Renal cortical epithelial cell (primary cell): ENCODE results near the gene DUS1L. TPM values are rescaled to one million over a fixed set of nuclear protein-coding genes. Genes with fewer than 3 reads are reported as not detected.

ENCODE experiments used
- DNase-seq: peaks from one replicate; pipeline ENCODE4 v3.0.0-alpha.2; 2011; ENCODE audit warnings: low read depth
- total RNA-seq: library from RNA; depleted of rRNA; stranded (reverse); fragments of >200 nt; gene quantifications from 2 replicates; pipeline ENCODE4 v1.2.3, GENCODE V29; 2014

The DUS1L gene
- total RNA-seq, 1 donor from 2014 or later: 66.3 TPM

DNA sequence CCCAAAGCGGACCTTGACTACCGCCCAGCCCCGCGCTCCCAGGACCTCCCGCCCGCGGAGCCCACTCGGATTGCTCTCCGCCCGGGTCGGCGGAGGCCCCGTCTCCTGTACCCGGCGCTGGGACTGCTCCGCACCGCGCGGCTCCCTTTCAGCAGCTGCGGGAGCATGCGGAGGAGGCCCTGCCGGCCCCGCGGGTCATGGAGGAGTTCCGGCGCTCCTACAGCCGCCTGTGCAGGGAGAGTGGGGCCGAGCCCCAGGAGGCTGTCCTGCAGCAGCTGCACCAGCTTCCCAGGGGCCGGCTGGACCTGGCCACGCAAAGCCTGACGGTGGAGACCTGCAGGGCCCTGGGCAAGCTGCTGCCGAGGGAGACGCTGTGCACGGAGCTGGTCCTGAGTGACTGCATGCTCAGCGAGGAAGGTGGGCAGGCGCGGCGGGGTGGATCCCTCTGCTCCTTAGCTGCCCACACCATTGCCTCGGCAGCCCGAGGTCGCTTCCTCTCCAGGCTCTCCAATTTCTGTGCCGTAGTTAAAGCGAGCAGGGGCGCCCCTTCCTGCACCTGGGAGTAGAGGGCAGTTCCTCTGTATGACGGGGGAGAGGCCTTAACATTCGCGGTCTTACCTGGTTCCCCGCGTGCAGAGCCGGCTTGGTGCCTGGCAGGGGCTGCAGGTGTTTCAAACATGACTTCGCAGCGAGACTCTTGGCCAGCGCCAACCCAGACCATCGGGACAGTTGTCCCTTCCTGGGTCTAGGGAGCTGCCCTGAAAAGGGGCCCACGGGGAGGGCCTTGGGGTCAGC, 42.0 kb downstream of the DUS1L start:
- DNase-seq: no peak

GRCh38 chr17:82022981-82023446, 42.6 kb downstream of the DUS1L start, which contains the start of gene LRRC45:
Gene LRRC45 (plus strand): TSS chr17:82023305. CDS start chr17:82023644, 339 bp downstream.
- peak; percentile 95 for DNase-seq

GRCh38 chr17:82022310-82022980, 43.2 kb downstream of the DUS1L start, which contains the start of gene CENPX:
Gene CENPX (minus strand): TSS chr17:82022878. CDS start chr17:82022861, 17 bp downstream.
- DNase-seq: no peak

DNA sequence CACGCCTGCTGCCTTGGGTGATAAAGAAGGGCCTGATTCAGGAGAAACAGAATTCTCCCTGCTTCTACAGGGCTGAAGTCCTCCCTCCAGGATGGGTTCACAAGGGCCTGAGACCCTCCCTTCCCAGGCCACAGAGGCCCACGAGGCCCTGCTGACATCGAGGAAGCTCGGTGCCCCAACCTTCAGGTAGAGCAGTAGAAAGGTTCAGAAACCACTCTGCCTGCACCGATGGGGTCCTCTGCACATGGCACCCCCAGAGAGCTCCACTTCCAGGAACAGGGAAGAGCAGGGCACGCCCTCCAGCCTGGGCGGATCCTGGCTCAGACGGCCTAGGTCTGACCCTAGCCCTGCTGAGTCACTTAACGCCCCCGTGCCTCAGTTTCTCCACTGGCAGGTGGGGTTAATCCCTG, 43.7 kb downstream of the DUS1L start:
- no peak for DNase-seq

DNA sequence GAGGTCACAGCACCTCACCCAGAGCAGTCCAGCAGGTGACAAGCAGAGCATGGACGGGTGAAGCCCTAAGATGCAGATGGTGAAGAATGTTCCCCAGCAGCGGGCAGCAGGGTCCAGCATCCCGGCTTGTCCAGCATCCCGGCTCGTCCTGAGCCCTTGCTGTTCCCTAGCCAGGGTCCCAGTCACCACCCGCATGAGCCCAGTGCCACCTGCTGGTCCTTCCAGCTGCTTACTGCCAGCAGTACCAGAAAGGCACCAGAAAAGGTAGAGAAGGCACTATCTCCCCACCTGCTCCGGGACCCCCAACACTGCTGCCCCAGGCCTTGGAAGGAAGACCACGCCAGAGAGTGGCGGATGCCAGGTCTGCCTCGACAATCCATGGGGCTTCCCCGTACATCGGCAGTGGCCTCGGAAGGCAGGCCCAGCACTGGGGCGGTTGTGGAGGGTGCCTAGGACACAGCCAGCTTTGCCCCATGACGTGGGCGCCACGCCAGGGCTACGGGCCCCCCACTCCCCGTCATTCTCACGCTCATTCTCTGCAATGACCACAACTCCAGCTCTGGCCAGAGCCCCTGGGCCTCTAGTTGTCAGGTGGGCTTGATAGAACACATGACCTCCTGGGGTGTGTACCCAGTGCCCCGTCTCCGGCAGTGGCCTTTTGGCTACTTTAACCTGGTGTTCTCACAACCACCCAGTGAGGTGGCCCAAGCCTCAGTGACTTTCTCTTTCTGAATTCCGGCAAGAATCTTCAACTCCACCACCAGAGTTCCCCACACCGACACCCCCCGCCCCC, 44.3 kb downstream of the DUS1L start:
- peak; percentile 66 for DNase-seq

GRCh38 chr17:82020572-82021106, 45.0 kb downstream of the DUS1L start:
- DNase-seq: no peak

DNA sequence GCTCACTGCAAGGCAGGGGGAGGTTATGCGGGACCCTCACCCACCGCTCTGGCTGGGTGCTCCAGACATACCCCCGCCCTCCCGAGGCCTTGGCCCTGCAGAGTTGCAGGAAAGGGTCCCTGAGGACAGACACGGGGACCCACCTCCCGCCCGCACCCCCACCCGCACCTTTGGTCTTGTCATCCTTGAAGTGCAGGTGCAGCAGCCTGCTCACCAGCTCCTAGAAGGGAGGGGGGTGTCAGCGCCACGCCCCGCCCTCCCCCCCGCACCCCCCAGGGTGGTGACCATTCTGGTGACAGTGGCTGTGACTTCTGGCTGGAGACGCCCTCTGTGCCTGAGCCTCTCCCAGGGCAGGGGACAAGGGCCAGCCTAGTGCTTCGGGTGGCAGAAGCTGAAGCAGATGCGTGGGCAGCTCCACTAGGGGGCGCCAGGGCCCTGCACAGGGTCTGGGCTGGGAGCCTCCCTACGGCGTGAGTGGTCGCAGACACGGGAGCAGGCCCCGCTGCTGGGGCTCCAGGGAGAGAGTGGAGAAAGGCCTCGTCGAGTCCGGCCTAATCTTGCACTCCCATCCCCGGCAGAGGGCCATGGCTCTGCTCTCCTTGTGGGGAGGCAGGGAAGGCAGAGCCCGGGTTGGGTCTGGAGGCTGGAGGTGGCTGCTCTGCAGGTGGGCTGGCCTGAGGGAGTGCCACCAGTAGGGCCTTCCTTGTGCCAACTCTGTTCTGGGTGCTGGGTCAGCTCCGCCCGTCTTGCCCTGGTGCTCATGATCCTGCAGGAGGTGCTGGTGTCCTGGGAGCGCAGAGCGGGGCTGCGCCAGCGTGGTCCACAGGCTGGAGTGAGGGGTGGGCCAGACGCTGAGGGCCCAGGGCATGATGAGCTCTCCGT, 45.7 kb downstream of the DUS1L start:
- DNase-seq: no peak

GRCh38 chr17:82018989-82019689, 46.5 kb downstream of the DUS1L start:
- DNase-seq: no peak

DNA sequence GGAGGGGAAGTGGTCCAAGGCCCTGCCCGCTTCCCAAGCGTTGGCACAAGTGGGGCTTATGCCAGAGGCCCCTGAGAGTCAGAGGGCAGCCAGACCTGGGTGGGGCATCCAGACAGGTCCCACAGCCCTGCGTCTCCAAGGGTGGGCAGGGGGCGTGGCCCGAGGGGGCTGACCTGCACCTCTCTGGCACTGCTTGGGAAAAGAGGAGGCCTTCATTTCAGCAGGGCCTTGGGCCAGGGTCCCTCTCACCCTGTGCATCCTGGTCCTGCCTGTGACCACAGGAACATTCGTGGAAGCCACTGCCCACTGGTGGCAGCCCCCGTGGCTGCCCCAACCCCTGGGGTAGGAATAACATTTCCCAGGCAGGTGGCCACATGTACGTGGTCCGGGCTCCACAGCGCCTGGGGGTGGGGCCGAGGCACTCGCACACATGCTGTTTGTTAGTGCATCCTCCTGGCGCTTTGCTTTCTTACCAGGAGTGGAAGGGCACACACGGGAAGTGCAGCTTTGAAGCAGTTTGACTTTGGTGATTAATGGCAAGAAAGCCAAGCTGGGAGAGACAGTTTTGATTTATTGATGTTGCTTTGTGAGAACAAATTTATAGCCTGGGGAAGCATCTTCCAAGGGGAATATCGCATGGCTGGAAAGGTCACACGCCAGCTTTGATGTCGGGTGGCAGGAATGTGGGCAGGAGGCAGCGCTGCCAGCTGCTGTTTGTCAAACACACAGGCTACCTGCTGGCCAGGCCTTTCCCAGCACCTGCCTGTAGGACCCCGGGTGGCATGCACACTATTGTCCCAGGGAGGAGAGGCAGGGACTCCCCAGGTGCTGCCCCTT, 47.2 kb downstream of the DUS1L start:
- DNase-seq: no peak

- DNase-seq: no peak
Measured at GRCh38 chr17:82017612-82018151, 47.9 kb downstream of the DUS1L start.

DNA sequence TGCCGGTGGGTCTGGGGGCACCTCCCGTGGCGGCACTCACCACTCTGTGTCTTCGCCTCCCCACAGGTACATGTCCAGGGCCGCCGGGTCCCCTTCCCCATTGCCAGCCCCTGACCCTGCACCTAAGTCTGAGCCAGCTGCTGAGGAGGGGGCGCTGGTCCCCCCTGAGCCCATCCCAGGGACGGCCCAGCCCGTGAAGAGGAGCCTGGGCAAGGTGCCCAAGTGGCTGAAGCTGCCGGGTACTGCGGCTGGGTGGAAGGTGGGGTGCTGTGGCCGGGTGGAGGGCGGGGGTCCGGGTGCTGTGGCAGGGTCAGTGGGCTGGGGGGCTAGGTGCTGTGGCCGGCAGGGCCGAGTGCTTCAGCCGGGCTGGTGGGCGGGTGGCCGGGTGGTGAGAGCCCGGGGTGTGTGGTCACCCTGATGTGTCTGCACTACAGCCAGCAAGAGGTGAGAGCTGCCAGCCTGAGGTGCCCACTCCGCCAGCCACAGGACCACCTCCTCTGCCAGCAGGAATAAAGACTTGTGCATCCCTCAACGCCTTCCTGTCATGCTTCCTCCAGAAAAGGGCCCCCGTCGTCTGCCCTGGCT, 48.6 kb downstream of the DUS1L start:
- no peak for DNase-seq

DNA sequence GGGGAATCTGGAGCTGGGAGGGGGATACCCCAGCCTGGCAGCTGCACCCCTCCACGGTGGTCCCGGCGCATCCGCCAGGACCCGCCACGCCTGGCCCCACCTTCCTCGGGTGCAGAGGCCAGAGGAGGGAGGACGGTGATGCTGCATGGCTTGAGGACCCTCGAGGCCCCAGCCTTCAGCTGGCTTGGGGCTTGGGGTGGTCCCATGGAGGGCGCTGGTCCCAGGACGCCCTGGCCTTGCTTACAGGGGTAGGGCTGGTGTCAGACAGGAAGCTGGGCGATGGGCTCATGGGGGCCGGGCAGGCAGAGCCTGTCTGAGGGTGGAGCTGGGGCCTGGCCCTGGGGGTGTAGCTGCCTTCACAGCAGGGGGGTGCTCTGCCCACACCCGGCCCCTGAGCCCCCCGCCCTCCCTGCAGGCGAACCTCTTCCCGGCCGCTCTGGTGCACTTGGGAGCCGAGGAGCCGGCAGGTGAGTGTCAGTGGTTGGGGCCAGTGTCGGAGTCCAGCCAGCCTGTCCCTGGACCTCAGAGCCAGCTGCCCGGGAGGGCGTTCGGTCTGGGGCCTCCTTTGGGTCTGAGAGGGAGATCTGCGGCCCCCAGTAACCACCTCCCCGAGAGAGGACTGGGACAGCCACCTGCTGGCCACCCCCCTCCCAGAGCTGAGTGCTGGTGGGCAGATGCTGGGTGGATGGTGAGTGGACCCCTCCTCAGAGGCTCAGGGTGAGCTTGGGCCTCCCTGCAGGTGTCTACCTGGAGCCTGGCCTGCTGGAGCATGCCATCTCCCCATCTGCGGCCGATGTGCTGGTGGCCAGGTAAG, 49.3 kb downstream of the DUS1L start:
- no peak for DNase-seq

GRCh38 chr17:82015311-82015971, 50.2 kb downstream of the DUS1L start:
- DNase-seq: no peak

DNA sequence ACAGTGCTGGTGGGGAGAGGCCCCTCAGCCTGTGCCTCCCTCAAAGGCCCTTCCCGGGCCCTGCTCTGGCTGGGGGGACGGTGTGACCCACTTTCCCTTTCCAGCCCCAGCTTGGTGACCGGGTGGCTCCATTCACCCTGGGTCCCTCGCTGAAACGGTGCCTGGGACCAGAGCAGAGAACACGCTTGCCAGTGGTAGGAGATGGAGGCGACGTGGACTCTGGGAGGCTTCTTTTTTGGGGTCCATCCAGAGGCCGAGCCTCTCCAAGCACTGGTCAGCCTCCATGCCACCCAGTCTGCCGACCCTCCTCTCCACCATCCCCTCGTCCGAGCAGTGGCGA, 50.7 kb downstream of the DUS1L start:
- DNase-seq: no peak

DNA sequence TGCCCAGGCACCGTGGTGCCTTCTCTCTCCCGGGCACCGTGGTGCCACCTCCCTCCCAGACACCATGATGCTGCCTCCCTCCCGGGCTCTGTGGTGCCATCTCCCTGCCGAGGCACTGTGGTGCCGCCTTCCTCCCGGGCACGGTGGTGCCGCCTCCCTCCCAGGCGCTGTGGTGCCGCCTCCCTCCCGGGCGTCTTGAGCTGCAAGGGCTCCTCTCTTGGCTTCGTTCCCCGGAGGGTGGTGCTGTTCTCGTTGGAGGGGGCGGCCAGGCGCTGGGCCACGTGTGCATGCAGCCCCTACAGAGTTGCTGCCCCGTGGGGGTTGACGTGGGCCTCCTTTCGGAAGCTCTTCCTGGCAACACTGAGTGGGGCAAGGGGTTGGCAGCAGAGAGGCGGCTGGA, 51.2 kb downstream of the DUS1L start:
- DNase-seq: no peak

DNA sequence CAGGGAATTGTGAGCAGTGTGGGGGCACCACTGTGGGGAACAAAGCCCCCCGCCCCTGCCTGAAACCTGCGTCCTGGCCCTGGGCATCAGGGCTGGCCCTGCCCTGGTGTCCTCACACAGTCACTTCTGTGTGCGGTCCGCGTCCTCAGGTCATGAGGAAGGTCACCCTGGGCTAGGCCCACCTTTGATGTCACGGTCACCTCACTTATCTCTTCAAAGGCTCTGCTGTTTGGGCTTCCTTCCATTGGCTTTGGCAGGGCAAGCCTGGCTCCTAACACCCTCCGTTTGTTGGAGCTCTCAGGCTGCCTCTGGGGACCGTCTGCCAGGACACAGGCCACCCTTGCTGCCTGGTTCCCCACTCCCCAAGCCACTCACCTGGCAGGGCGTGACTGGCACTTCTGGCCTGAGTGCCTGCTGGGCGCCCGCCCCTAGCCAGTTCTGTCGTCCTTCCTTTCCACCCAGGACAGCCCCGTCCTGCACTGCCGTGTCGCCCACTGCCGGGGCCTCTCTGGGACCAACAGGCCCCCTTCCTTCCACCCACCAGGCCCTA, 51.8 kb downstream of the DUS1L start:
- no peak for DNase-seq

DNA sequence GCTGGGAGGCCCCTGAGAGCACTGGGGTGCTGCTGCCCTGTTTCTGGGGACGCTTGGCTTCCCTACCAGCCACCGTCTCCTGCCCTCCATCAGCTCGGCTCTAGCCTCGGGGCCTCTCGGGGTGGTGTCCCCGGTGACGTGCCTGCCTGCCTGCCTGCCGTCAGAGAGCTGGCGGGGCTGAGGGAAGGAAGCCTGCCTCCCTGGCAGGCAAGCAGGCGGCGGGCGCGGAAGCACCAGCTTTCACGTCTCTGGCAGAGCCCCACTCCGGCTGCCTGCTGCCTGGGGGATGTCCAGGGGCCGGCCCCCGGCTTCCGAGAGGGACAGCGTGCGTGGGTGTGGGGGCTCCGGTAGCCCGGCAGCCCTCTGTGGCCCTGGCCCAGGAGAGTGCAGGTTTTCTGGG, 52.3 kb downstream of the DUS1L start:
- no peak for DNase-seq
